NCI-H187 (cell line): Measurements from ENCODE around the gene TRIM15.
"Not testable (repeated sequence)": the region's sequence is repeated elsewhere in the genome, so short reads cannot be mapped to it uniquely, and the experiment has no call there.

Source experiments
- DNase-seq, 2 experiments: peaks; one replicate each; lab custom pipeline; 2025; lab: John Stamatoyannopoulos, UW

TRIM15 gene

GRCh38 chr6:30198166-30199084 is 35.1 kb downstream of the TRIM15 start:
- no peak for DNase-seq

DNA sequence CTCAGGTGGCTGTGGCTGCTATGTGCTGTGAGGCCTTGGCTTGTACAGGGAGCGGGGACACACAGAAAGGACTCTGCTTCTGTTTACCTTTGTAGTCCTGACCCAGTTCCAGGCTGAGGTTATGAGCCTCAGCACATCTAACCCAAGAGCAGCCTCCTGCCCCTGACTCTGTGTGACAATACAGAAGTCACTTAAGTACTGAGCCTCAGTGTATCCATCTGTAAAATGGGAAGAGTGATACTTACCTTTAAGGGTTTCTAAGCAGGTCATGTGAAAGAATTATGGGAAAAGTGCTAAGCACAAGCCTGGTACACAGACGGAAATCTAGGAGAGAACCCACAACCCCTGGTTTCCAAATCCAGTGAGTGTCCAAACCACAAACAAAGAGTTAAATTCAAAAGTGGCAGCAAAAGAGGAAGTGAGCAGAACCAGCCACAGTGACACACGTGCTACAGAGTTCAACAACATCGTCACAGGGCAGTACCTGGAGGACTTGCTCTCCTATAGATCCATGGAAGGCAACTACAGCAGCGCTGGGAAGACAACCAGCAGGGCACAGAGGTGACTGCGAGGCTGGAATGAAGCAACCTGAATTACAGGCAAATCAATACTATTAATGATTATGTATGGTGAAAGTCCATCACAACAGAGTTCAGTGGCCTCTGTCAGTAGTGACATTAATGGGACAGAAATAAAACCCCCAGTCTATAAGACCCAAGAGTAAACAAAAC is 37.4 kb downstream of the TRIM15 start:
- DNase-seq: no peak

GRCh38 chr6:30202366-30202765 is 39.0 kb downstream of the TRIM15 start:
- DNase-seq: no peak

GRCh38 chr6:30204116-30204515 is 40.8 kb downstream of the TRIM15 start:
- no peak for DNase-seq

DNA sequence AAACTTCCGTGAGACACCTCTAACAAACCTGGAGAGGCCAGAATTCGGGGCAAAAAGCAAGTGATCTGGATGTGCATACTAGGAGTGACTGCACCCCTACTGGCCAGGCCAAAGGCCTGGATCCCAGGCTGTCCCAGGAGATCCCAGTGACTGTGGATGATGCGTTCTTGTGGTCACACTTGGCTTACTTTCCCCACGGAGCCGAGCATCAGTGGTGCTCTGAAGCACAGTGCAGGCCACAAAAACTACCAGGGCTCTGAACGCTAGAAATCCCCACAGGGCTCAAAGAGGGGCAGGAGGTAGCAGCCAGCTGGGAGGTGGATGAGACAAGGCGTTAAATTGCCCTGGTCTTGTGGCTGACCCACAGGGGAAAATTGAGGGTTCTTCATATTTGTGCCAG is 42.8 kb downstream of the TRIM15 start:
- no peak for DNase-seq

DNA sequence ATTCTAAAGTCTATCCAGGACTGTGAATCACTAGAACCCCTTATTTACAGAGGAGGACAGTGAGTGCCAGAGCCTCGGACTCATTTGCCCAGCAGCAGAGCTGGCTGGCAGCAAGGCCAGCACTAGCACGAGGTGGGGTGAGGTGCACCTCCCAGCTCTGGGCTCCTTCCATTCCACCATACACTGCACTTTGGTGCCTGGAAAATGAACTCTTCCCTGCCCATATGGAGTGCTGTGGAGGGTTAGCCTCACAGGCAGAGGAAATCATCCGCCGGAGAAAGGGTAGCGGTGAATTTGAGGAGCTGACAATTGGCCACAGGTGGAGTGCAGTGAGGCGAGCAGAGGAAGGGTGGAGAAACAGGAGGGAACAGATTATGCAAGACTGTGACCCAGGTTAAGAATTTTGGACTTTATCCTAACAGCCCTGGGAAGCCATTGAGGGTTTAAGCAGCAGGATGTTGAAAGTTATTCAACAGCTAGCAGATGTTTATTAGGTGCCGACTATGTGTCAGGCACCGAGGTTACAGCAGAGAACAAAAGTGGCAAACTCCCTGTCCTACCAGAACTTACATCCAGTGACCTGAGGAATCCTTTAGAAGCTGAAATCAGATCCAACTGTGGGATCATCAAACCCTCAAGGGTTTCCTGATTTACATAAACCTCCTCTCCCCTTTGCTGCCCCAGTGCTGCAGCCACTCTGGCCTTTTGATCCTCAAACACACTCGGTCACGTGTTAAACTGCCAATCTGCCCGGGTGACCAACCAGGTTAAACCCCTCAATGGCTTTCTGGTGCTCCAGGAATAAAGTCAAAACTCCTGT is 43.7 kb downstream of the TRIM15 start:
- DNase-seq: no peak

GRCh38 chr6:30207619-30208295 is 44.4 kb downstream of the TRIM15 start:
- DNase-seq: no peak

GRCh38 chr6:30211306-30211705 is 48.0 kb downstream of the TRIM15 start:
- DNase-seq: no peak

- DNase-seq: no peak
Measured at GRCh38 chr6:30211899-30212298, 48.6 kb downstream of the TRIM15 start.

- DNase-seq: peak; percentile 85 to 90
Measured at GRCh38 chr6:30212865-30213666, 49.7 kb downstream of the TRIM15 start, which contains the start of gene TRIM26. Gene TRIM26 (minus strand): TSS chr6:30213406. CDS start chr6:30199103, 14,303 bp downstream.

DNA sequence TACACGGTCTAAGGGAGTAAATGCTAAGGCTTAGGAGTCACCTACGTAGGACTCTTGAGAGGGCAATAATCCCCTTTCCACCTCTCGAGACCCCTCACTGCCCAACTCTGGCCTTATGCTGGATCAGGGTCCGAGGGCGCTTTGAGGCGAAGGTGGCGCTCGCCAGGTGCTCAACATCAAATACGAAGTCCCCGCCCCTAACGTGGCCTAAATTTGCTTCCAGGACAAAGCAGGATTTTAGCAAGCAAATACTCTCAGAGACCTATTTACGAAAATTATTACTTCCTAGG is 50.3 kb downstream of the TRIM15 start:
- DNase-seq: no peak

- DNase-seq: peak; percentile 39 to 73
Measured at GRCh38 chr6:30213957-30214656, 50.8 kb downstream of the TRIM15 start.

- no peak for DNase-seq
Measured at GRCh38 chr6:30214657-30214982, 51.3 kb downstream of the TRIM15 start.

- DNase-seq: no peak
Measured at GRCh38 chr6:30216096-30216495, 52.8 kb downstream of the TRIM15 start.

GRCh38 chr6:30219244-30219643 is 55.9 kb downstream of the TRIM15 start:
- peak in 1 of 2 experiments; percentile 23 for DNase-seq

DNA sequence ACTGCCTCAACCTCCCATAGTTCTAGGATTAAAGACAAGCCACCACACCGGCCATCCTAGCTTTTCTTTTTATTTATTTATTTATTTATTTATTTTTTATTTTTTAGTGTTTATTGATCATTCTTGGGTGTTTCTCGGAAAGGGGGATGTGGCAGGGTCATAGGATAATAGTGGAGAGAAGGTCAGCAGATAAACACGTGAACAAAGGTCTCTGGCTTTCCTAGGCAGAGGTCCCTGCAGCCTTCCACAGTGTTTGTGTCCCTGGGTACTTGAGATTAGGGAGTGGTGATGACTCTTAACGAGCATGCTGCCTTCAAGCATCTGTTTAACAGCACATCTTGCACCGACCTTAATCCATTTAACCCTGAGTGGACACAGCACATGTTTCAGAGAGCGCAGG is 58.0 kb downstream of the TRIM15 start:
- not testable (repeated sequence) for DNase-seq

- DNase-seq: not testable (repeated sequence)
Measured at GRCh38 chr6:30221956-30222355, 58.6 kb downstream of the TRIM15 start.
